ENCODE results near the gene WFDC1.

GRCh38 chr16:84361546-84361945 lies 66.9 kb downstream of the WFDC1 start:
- TF ChIP-seq CTCF (IDR thresholded peaks at IDR 0.05; ENCODE audit: borderline replicate concordance, extremely low read depth, low read length, poor library complexity, severe bottlenecking) (no peak), EZH2 (IDR thresholded peaks at IDR 0.05; ENCODE audit: borderline replicate concordance, low read depth, low read length, severe bottlenecking) (no peak)

Data from DND-41 (cell line).